Measurements from ENCODE around the gene ZNF724.
A peak's percentile ranks its signal among the peaks of the same experiment; 100 is the strongest.
"Not testable (repeated sequence)": the region's sequence is repeated elsewhere in the genome, so short reads cannot be mapped to it uniquely, and the experiment has no call there.

ZNF724 gene

DNA sequence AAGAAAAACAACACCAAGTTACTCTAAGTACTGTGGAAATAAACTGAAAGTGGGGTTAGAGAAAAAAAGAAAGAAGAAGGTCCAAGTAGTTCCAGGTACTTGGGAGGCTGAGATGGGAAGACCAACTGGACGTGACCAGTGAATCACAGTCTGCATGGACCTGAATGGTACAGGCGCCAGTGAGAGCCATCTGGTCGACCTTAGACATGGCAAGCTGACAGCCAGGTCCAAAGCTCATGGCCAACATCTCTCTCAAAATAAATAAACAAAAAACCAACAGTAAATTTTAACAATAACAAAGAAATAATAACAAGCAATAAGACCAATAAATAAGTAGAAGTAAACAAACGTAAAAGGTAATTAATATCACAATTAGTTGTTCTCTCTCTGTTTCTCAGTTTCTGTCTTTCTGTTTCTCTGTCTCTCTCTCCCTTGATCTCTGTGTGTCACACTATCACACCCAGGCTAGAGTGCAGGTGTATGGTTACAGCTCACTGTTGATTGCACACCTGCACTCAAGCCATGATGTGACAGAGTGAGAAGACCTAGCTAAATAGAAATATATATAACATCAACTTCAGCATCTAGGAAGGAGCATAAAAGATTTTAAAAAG, 31.6 kb upstream of the ZNF724 start:
- no peak overlapping the region for H3K4me3 ChIP-seq (ENCODE audit: insufficient read depth, low read length, poor library complexity, severe bottlenecking)
- no peaks in the 10 kb centered on the region for H3K36me3 ChIP-seq (ENCODE audit: low read length)
- peak overlapping the region; percentile 60 for H3K4me2 ChIP-seq (ENCODE audit: low read depth, low read length, poor library complexity, severe bottlenecking)
- H3K9me3 ChIP-seq (ENCODE audit: insufficient read depth, low read length): no peaks in the 10 kb centered on the region
- H3K9ac ChIP-seq (ENCODE audit: low read length): 0 out of 2 replicates have a peak overlapping the region, but pooled peaks have one; percentile 15
- H4K20me1 ChIP-seq (ENCODE audit: low read depth, low read length): no peaks in the 10 kb centered on the region
- peak overlapping the region; percentile 73 for H2AFZ ChIP-seq (ENCODE audit: low read depth, low read length, severe bottlenecking)
- H3K27me3 ChIP-seq (ENCODE audit: low read length): no peaks in the 10 kb centered on the region
- no peaks in the 10 kb centered on the region for H3K9me2 ChIP-seq (replicated peaks; ENCODE audit: insufficient read depth, low read length)
- H3F3A ChIP-seq (ENCODE audit: insufficient read depth): peaks cover 10% of the 10 kb centered on the region; the same call in 1 of the 2 replicates
- no peaks in the 10 kb centered on the region for H3K79me2 ChIP-seq (ENCODE audit: insufficient read depth, low read length)
- TF ChIP-seq EZH2phosphoT487 (conservative IDR thresholded peaks at IDR 0.05; ENCODE audit: low read length): no peak
- TF ChIP-seq, protein P1, sequence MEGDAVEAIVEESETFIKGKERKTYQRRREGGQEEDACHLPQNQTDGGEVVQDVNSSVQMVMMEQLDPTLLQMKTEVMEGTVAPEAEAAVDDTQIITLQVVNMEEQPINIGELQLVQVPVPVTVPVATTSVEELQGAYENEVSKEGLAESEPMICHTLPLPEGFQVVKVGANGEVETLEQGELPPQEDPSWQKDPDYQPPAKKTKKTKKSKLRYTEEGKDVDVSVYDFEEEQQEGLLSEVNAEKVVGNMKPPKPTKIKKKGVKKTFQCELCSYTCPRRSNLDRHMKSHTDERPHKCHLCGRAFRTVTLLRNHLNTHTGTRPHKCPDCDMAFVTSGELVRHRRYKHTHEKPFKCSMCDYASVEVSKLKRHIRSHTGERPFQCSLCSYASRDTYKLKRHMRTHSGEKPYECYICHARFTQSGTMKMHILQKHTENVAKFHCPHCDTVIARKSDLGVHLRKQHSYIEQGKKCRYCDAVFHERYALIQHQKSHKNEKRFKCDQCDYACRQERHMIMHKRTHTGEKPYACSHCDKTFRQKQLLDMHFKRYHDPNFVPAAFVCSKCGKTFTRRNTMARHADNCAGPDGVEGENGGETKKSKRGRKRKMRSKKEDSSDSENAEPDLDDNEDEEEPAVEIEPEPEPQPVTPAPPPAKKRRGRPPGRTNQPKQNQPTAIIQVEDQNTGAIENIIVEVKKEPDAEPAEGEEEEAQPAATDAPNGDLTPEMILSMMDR (IDR thresholded peaks at IDR 0.05; ENCODE audit: insufficient read depth, low read length, poor library complexity, severe bottlenecking): no peak
- H3K27ac ChIP-seq (ENCODE audit: low read depth, low read length): peak overlapping the region; percentile 84

- not testable (repeated sequence) for H3K9me2 ChIP-seq (replicated peaks; ENCODE audit: insufficient read depth, low read length); H3K36me3 ChIP-seq (ENCODE audit: low read length); H3K79me2 ChIP-seq (ENCODE audit: insufficient read depth, low read length); H3K27ac ChIP-seq (ENCODE audit: low read depth, low read length); H4K20me1 ChIP-seq (ENCODE audit: low read depth, low read length); H3K9me3 ChIP-seq (ENCODE audit: insufficient read depth, low read length); H3K27me3 ChIP-seq (ENCODE audit: low read length); H3K4me3 ChIP-seq (ENCODE audit: insufficient read depth, low read length, poor library complexity, severe bottlenecking); H2AFZ ChIP-seq (ENCODE audit: low read depth, low read length, severe bottlenecking); H3F3A ChIP-seq (ENCODE audit: insufficient read depth); H3K9ac ChIP-seq (ENCODE audit: low read length); H3K4me2 ChIP-seq (ENCODE audit: low read depth, low read length, poor library complexity, severe bottlenecking)
Observed at GRCh38 chr19:23278118-23278517, 27.9 kb upstream of the ZNF724 start.

DNA sequence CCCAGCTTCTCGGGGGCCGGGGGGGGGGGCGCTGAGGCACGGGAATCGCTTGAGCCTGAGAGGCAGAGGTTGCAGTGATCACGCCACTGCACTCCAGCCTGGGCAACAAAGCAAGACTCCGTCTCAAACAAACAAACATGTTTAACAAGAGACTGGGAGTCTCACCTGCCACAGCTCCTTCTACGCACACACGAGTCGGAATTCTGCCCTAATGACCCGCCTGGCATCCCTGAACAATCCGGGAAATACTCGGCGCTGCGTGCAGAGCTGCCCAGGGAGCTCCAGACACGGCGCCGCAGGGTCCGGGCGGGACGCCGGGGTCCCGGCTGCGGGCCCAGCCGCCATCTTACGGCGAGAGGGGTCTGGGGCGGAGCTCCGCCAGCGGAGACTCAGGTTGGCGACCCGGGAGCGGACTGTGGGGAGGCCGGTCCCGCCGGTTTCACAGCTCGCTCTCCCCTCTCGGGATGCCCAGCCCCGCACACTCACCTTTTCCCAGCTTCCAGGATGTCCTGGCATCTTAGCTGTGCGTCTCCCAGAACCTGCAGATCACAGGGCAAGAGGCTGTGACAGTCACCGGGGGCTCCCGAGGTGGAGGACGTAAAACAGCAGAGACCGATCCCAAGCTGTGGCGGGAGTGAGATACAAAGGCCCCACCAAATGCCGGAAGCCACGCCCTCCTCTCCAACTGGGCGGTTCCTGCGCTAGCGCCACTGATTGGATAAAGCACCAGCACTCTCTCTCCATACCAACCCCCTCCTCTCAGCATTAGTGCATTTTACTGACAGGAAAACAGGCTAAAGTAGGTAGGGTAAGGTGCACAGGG, 23.6 kb upstream of the ZNF724 start:
- Histone ChIP-seq H3K4me2 (ENCODE audit: low read depth, low read length, poor library complexity, severe bottlenecking) (peak overlapping the region; percentile 70), H2AFZ (ENCODE audit: low read depth, low read length, severe bottlenecking) (peak overlapping the region; percentile 85)

More for the DNA sequence above, 23.6 kb upstream of the ZNF724 start:
- Histone ChIP-seq H3K27me3 (ENCODE audit: low read length) (no peaks in the 10 kb centered on the region), H3K9ac (ENCODE audit: low read length) (peak overlapping the region; percentile 78), H4K20me1 (ENCODE audit: low read depth, low read length) (no peaks in the 10 kb centered on the region), H3K27ac (ENCODE audit: low read depth, low read length) (peak overlapping the region; percentile 56), H3F3A (ENCODE audit: insufficient read depth) (no peaks in the 10 kb centered on the region), H3K9me2 (replicated peaks; ENCODE audit: insufficient read depth, low read length) (no peaks in the 10 kb centered on the region), H3K79me2 (ENCODE audit: insufficient read depth, low read length) (peaks cover 33% of the 10 kb centered on the region), H3K36me3 (ENCODE audit: low read length) (0 out of 2 replicates have a peak, but pooled peaks cover 4% of the 10 kb centered on the region), H3K4me3 (ENCODE audit: insufficient read depth, low read length, poor library complexity, severe bottlenecking) (peak overlapping the region; percentile 87), H3K9me3 (ENCODE audit: insufficient read depth, low read length) (no peaks in the 10 kb centered on the region)
- TF ChIP-seq EZH2phosphoT487 (conservative IDR thresholded peaks at IDR 0.05; ENCODE audit: low read length): no peak
- TF ChIP-seq, protein P1 (IDR thresholded peaks at IDR 0.05; ENCODE audit: insufficient read depth, low read length, poor library complexity, severe bottlenecking): no peak
